Kidney epithelial cell (primary cell): ENCODE data around the gene DNAI2. TPM values are rescaled to one million over a fixed set of nuclear protein-coding genes. Genes with fewer than 3 reads are reported as not detected.
A peak's percentile ranks its signal among the peaks of the same experiment; 100 is the strongest.

Experiments used
- DNase-seq: peaks from one replicate; pipeline ENCODE4 v3.0.0-alpha.2; 2010; ENCODE audit warnings: low read depth
- H3K27me3 ChIP-seq: 2 replicates; pipeline ENCODE4 v1.6.0; 2011; ENCODE audit warnings: low read length; ENCODE audit not compliant: control insufficient read depth, insufficient read depth
- H3K36me3 ChIP-seq: 2 replicates; pipeline ENCODE4 v1.5.1; 2011; ENCODE audit warnings: low read length; ENCODE audit not compliant: control insufficient read depth, insufficient read depth
- H3K4me3 ChIP-seq: 2 replicates; pipeline ENCODE4 v1.5.1; 2011; ENCODE audit warnings: low read depth, mild to moderate bottlenecking, control low read depth, low read length
- total RNA-seq: library from RNA; depleted of rRNA; stranded (reverse); fragments of >200 nt; gene quantifications from 2 replicates; pipeline ENCODE4 v1.2.3, GENCODE V29; 2015
- TF ChIP-seq, protein P1 (sequence below): IDR thresholded peaks from 2 replicates; pipeline ENCODE4 v1.5.1; 2011; ENCODE audit warnings: mild to moderate bottlenecking, moderate library complexity, low read length, control low read depth, inconsistent platforms; ENCODE audit not compliant: insufficient read depth, poor library complexity, severe bottlenecking

DNAI2 gene
- total RNA-seq, 1 donor from 2014 or later, result not detected

GRCh38 chr17:74289688-74290087 lies 15.7 kb downstream of the DNAI2 start:
- Histone ChIP-seq H3K27me3 (peaks cover 8% of the 10 kb centered on the region), H3K4me3 (no peak overlapping the region), H3K36me3 (no peaks in the 10 kb centered on the region)
- TF ChIP-seq, protein P1, sequence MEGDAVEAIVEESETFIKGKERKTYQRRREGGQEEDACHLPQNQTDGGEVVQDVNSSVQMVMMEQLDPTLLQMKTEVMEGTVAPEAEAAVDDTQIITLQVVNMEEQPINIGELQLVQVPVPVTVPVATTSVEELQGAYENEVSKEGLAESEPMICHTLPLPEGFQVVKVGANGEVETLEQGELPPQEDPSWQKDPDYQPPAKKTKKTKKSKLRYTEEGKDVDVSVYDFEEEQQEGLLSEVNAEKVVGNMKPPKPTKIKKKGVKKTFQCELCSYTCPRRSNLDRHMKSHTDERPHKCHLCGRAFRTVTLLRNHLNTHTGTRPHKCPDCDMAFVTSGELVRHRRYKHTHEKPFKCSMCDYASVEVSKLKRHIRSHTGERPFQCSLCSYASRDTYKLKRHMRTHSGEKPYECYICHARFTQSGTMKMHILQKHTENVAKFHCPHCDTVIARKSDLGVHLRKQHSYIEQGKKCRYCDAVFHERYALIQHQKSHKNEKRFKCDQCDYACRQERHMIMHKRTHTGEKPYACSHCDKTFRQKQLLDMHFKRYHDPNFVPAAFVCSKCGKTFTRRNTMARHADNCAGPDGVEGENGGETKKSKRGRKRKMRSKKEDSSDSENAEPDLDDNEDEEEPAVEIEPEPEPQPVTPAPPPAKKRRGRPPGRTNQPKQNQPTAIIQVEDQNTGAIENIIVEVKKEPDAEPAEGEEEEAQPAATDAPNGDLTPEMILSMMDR, result no peak
- DNase-seq, result no peak

GRCh38 chr17:74290340-74290739 lies 16.3 kb downstream of the DNAI2 start:
- Histone ChIP-seq H3K4me3 (no peak overlapping the region), H3K36me3 (no peaks in the 10 kb centered on the region), H3K27me3 (peaks cover 2% of the 10 kb centered on the region)
- no peak for DNase-seq
- TF ChIP-seq, protein P1, result no peak

DNA sequence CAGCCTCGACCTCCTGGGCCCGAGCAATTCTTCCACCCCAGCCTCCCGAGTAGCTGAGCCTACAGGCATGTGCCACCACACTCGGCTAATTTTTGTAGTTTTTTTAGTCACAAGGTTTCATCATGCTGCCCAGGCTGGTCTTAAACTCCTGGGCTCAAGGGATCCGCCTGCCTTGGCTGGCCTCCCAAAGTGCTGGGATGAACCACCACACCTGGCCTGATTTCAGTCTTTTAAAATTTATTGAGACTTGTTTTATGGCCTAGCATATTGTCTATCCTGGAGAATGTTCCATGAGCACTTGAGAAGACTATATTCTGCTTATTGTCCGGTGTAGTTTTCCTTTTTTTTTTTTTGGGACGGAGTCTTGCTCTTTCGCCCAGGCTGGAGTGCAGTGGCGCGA lies 18.5 kb downstream of the DNAI2 start:
- DNase-seq, result no peak
- TF ChIP-seq, protein P1, result no peak
- H3K27me3 ChIP-seq, result peaks cover 2% of the 10 kb centered on the region
- no peak overlapping the region for H3K4me3 ChIP-seq
- no peaks in the 10 kb centered on the region for H3K36me3 ChIP-seq

DNA sequence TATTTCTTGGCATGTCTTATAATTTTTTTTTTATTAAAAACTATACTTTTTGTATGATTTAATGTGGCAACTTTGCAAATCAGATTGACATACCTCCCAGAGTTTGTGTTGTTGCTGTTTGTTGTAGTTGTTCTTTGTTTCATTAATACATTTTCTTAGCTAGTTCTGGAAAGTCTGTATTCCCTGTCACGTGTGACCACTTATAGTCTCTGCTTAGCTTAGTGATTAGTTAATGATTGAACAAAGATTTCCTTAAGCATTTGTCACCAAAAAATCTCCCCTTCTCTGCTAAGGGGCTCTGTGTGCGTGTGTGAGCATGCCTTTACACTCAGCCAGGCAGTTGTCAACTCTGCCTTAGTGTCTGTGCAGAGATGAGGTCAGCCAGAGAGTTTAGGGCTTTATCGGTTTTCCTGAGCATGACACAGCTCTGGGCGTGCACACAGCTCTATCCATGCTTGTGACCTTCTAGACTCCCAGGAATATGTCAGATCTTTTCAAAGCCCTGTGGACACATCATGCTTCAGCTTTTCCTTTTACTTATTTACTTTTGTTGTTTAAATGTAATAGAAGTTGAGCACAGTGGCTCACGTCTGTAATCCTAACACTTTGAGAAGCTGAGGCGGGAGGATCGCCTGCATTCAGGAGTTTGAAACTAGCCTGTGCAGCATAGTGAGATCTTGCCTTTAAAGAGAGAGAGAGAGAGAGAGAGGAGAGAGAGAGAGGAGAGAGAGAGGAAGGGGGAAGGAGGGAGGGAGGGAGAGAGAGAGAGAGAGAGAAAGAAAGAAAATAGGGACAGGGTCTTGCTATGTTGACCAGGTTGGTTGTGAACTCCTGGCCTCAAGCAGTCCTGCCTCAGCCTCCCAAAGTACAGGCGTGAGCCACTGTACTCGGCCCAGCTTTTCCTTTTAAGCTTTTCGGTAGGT lies 21.9 kb downstream of the DNAI2 start:
- no peak for DNase-seq
- Histone ChIP-seq H3K27me3 (no peaks in the 10 kb centered on the region), H3K4me3 (no peak overlapping the region), H3K36me3 (no peaks in the 10 kb centered on the region)
- TF ChIP-seq, protein P1, result no peak

GRCh38 chr17:74296548-74296936 lies 22.5 kb downstream of the DNAI2 start:
- no peak overlapping the region for H3K4me3 ChIP-seq
- H3K36me3 ChIP-seq, result no peaks in the 10 kb centered on the region
- H3K27me3 ChIP-seq, result no peaks in the 10 kb centered on the region
- no peak for DNase-seq
- TF ChIP-seq, protein P1, result peak; percentile 51
